H1 (cell line): ENCODE measurements around the gene SIDT1. TPM values are rescaled to one million over a fixed set of nuclear protein-coding genes. Genes with fewer than 3 reads are reported as not detected.

Source experiments
- BACH1 ChIP-seq: IDR thresholded peaks from 2 replicates; pipeline ENCODE4 v1.6.1; 2012; ENCODE audit warnings: low read length, improper control_type of control experiment
- E2F6 ChIP-seq: IDR thresholded peaks from 2 replicates; pipeline ENCODE4 v1.6.1; 2012; ENCODE audit warnings: inconsistent platforms
- KDM4A ChIP-seq: IDR thresholded peaks from one replicate; pipeline ENCODE4 v1.7.1; 2012; ENCODE audit warnings: low read depth, mild to moderate bottlenecking, moderate library complexity, low read length, inconsistent platforms; ENCODE audit not compliant: severe bottlenecking
- PHF8 ChIP-seq: fragments of 200-600 bp; sonication (generic); conservative IDR thresholded peaks from 2 replicates; pipeline ENCODE4 v1.7.1; 2012; ENCODE audit warnings: low read depth, mild to moderate bottlenecking, inconsistent platforms, low read length, moderate library complexity
- POU5F1 ChIP-seq: IDR thresholded peaks from 2 replicates; pipeline ENCODE4 v1.6.1; 2011; ENCODE audit warnings: low read depth, mild to moderate bottlenecking, low read length, moderate library complexity
- SIX5 ChIP-seq: IDR thresholded peaks from 2 replicates; pipeline ENCODE4 v1.6.1; 2011; ENCODE audit warnings: mild to moderate bottlenecking, low read depth, low read length
- TAF7 ChIP-seq: optimal IDR thresholded peaks from 2 replicates; pipeline ENCODE3; 2011; ENCODE audit warnings: low read depth, mild to moderate bottlenecking, inconsistent platforms, low read length, moderate library complexity, borderline replicate concordance
- polyA plus RNA-seq, 7 experiments: library from polyadenylated mRNA; depleted of rRNA in 3 of 7; stranded (reverse) in 5 of 7; unstranded in 2 of 7; fragments of >200 nt in 5 of 7; fragments of 200-250 nt in 2 of 7; gene quantifications; 1 replicate in 5 of 7; 2 replicates in 1 of 7; 4 replicates in 1 of 7; pipeline versions ENCODE4 v1.2.1 to v1.2.3, GENCODE V29; 2011 to 2013; ENCODE audit warnings: missing spikeins in 2 of 7, mixed read lengths in 2 of 7
- total RNA-seq: library from RNA; stranded (reverse); fragmentation: NEBNext Ultra II Directional; extraction: Animal tissue kit (Norgen Biotek cat#: 25700); gene quantifications from 2 replicates; pipeline ENCODE4 v1.2.1, GENCODE V29; 2021
- TF ChIP-seq, protein P1 (sequence below): IDR thresholded peaks from 2 replicates; pipeline ENCODE4 v1.6.1; 2012; ENCODE audit warnings: inconsistent platforms

Gene SIDT1
- total and polyA plus RNA-seq, 2 of the 8 experiments (the other 6 are each of a cell fraction or from before 2014, with no cell fraction given), result 0.06 TPM; not detected in 1

GRCh38 chr3:113532698-113533533 lies 561 bp downstream of the SIDT1 start (continued):
- TF ChIP-seq PHF8 (no peak), BACH1 (no peak), E2F6 (peak; percentile 48), TAF7 (no peak), KDM4A (peak; percentile 95), SIX5 (no peak), POU5F1 (no peak)
- TF ChIP-seq, protein P1, sequence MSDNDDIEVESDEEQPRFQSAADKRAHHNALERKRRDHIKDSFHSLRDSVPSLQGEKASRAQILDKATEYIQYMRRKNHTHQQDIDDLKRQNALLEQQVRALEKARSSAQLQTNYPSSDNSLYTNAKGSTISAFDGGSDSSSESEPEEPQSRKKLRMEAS, result peak; percentile 63
- TF ChIP-seq, all 59 proteins: peak for 8
